ENCODE results near the gene ARFGAP1.

Gene ARFGAP1

DNA sequence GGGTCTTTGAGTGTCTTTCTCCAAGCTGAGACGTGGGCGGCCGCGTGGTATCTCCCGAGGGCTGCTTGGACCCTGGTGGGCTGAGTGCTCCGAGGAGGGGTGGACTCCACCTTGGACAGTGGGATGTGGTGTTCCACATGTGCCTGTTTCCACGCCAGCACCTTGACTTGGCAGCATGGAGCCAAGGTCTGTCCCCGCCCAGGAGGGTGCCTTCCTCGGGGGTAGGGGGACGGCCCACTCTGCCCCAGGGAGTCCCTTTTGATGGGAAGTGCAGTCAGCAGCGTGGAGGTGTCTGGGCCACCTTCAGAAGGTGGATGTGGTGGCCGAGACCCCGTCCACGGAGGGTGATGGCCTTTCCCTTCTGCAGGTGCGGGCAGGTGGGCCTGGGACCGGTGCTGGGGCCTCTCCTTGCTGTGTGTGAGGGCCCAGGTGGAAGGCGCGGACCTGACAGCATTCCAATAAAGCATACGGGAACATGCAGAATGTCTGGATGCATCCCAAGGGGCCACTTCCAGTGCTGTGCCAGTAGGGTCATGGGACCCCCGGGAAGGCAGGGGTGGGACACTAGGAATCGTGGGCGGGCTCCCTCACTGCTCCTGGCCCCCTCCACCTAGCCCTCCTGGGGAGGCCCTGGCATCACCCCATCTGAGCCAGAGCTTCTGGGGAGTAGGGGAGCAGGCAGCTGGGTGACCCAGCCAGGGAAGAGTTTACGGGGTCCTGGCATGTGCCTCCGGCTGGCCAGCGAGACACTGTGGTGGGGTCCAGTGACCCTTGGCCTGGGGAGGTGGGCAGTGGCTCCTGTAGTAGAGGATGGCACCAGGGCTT is 16.9 kb downstream of the ARFGAP1 start:
- intact Hi-C loops (cut with DNase I) = no loop called here
- peak in 4 of 10 donors; percentile 4 to 79 (median 54) for DNase-seq

DNA sequence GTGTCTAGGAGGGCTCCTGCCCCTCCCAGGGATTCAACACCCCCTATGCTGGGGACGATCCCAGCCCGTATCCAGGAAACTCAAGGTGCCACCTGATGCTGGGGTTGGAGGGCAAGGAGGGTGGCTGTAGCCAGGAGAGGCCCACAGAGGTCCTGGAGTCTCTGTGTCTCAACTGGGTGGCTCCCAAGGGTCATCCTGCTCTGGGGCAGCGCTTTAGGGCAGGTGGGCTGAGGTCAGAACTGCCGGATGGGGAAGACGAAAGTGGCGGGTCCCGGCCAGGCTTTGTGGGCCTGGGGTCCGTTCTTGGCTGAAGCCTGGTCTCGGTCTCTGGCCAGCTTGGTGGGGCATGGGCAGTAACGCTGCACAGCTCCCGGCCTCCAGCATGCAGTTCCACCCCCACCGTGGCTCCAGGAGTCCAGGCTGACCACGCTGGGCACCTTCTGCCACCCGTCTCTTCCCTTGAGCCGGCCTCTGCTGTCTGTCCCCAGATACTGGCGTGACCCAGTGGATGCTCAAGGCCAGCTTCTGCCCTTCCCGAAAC is 17.6 kb downstream of the ARFGAP1 start:
- DNase-seq = peak in 3 of 10 donors; percentile 37 to 62 (median 58)
- intact Hi-C loops (cut with DNase I) = no loop called here

DNA sequence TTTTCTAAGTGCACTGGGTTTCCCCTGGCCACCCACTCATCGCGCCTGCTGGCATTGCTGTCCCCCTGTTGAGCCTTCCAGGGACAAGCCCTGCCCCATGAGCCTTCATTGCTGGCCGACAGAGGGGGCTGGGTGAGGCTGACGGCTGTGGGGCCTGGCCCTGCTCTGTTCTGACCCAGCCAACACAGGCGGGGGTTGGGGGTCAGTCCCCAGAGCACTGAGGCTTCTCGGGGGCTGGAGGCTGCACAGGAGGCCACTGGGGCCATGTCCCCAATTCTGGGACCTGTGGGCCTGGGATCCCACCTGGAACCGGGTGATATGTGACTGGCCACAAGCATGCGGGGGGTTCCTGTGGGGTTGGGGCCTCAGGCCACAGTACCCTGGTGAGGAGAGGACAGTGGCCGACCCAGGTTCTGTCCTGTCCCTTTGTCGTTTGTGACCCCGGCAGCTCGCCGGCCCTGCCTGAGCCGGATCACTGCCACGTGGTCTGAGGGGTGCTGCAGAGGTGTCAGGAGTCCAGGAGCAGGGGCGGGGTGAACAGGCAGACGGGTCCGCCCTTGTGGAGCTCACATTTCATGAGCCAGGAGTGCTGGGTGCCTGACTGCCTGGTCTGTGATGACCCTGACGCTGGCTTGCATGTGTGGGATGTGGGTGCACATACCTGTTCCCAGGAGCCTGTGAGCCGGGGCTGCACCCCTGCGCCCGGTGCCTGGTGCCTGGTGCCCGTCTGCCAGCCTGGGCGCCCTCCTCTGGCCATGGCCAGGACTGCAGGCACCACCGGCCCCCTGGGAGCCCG is 18.3 kb downstream of the ARFGAP1 start:
- peak in 5 of 10 donors; percentile 21 to 92 (median 38) for DNase-seq
- intact Hi-C loops (cut with DNase I) = no loop called here

DNA sequence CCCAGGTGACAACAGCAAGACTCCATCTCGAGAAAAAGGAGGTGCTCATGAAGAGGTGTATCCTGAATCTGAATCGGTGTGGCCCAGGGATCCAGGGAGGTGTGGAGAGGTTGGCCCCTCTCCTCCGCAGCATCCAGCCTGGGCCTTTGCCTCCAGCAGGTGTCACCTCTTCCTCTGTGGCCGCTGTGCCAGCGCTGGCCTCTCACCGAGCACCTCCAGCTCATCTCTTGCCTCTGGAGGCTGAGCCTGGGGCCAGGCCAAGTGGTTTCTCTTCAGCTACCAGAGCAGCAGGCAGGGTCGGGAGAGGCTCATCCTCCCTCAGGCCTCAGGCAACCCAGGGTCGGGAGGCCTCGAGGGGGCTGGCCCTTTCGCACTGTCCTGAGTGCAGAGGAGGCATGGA is 19.2 kb downstream of the ARFGAP1 start:
- peak in 3 of 10 donors; percentile 58 to 78 (median 67) for DNase-seq
- intact Hi-C loops (cut with DNase I) = no loop called here

DNA sequence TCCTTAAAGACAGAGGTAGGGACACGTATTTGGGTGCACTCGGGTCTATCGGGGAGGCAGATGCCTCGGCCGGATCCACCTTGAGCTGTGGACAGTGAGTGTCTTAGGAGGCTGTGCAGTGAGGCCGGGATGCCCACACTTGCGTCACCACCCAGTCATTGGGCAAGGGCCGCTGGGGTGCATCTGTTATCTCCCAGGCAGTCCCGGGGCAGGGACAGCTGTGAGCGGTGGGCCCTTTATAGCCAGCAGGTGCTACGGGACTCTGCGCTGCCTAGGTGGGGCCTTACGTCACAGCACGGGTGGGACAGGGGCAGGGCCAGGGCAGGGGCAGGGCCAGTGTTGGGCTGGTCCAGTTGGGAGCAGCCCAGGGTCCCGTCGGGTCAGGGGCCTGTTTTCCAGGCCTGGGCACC is 19.7 kb downstream of the ARFGAP1 start:
- DNase-seq = peak in 3 of 10 donors; percentile 53 to 69 (median 68)
- intact Hi-C loops (cut with DNase I) = no loop called here

DNA sequence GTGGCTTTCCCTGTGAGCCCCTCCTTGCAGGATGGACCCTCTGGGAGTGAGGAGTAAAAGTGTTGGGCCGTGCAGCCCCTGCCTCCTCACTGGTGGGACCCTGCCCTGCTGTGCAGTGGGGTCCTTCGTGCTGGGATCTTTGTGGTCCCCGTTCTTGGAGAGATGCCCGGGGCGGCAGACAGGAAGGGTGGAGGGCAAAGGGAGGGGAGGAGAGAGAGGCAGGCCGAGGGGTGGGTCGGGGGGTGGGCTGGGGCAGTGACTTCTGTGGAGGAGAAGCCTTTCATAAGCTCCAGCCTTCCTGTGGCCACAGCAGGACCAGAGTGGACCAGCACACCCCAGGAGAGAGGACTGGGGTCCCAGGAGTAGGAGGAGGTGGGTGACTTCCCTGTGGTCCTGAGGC is 20.3 kb downstream of the ARFGAP1 start, which contains the start of gene COL20A1:
COL20A1 (plus strand) TSS at position 283 of the 400 bp plus-strand sequence. CDS start 1,922 bp downstream, outside the sequence.
- DNase-seq = peak in 2 of 10 donors; percentile 39 to 40
- intact Hi-C loops (cut with DNase I) = no loop called here

DNA sequence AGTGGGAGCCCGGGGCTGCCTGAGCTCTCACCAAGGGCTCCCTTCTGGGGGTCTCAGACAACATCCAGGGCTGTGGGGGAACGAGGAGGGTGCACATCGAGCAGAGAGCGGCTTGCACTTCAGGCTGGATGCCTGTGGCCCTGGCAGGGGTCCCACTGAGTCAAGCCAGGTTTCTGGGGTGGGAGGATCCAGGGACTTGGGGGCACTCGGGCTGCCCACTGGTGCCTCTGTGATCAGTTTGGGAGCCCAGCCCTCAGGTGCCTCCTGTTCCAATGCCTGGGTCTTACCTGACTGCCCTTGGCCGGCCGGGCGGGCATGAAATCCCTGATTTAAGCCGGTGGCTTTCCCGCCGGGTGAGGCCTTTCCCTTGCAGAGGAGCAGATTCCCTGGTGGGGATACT is 20.8 kb downstream of the ARFGAP1 start:
- intact Hi-C loops (cut with DNase I) = no loop called here
- DNase-seq = peak in 3 of 10 donors; percentile 57 to 78 (median 64)

DNA sequence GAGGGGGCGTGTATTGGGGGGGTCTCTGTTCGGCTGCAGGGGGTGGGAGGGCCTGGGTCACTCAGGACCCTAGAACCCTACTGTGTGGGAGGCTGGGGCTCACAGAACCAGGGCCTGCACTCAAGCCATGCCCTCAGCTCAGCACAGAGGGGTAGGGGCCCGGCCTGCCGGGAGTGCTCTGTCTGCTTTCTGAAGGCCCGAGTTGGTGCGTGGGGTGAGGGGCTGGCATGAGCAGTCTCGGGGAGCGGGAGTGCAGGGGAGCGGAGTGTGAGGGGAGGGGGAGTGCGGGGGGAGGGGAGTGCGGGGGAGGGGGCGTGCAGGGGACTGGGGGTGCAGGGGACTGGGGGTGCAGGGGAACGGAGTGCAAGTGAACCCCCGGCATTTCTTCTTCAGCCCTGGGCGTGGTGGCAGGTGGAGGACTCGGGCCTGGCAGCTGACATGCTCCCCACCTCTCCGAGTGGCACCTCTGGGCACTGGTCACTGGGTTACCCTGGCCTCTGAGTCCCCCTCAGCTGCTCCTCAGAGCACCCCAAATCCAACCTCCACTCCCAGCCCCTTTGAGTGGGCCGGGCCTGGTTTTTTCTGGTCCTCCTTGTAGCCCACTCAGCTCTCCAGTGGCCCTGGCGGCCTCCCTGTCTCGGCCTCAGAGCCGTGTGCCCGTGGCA is 21.4 kb downstream of the ARFGAP1 start:
- intact Hi-C loops (cut with DNase I) = no loop called here
- DNase-seq = peak in 3 of 10 donors; percentile 62 to 73 (median 69)

DNA sequence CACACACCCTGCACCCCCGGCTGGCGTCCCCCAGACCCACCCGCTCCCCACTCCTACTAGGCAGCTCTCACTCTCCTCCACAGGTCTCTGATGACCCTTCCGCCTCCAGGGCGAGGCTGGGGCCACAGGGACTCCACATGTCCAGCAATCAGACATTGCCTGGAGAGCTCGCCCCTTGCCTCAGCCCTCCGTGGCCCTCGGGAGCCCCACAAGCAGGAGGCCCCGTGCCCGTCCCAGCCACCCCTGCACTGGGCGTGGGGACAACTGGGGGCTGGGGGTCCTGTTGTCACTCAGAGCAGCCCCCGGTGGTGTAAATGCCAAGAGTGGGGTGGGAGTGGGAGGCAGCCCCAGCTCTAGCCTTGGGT is 21.9 kb downstream of the ARFGAP1 start:
- intact Hi-C loops (cut with DNase I) = no loop called here
- peak in 3 of 10 donors; percentile 47 to 61 (median 58) for DNase-seq

DNA sequence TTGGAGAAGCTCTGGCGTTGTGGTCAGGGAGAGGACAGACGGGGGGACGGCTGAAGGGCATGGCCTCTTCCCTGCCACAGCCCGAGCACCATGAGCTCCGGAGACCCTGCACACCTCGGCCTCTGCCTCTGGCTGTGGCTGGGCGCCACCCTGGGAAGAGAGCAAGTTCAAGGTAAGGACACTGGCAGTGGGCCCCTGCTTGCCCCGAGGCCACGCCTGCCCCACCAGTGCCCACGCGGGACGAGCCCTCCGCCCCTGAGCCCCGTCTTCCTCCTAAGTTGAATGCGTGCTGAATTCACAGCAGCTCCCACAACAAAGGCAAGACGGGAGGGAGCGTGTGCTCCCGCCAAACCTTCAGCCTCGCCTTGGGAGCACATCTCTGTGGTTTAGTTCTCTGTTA is 22.4 kb downstream of the ARFGAP1 start:
- DNase-seq = peak in 3 of 10 donors; percentile 65 to 80 (median 72)
- intact Hi-C loops (cut with DNase I) = no loop called here

DNA sequence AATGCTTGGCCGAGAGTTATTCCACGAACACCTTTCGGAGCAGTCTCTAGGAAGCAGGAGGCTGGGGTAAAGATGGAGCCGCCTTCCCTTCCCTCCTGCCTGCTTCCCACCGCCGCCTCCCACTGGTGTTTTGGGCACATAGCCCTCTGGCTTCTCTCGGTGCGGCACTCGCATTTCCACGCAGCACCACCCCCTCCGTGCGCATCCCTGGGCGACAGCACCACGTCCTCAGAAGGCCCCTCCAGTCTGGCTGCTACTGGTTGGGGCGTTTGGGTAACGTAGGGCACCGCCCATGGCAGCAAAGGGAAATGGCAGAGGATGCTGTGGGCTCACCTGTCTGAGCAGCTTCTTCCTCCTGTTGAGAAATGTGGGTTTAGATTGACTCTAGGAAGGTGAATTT is 22.8 kb downstream of the ARFGAP1 start:
- peak in 3 of 10 donors; percentile 82 to 90 (median 88) for DNase-seq
- intact Hi-C loops (cut with DNase I) = no loop called here

DNA sequence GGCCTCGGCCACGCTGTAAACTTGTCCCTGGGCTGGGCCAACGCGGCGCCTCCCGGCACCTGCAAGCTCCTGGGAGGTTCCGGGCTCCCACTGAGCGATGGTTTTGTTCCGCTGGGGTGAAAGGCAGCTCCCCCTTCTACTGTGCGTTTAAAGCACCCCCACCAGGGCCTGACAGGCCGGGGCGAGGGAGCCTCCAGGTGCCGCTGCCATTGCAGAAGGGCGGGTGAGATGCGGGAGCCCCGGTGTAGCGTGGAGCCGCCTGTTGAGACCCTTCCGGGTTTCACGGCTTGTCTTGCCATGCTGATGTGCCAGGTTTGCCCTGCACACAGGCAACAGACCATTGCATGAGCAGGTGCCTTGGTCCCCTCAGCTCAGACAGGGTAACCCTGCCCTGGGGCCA is 23.2 kb downstream of the ARFGAP1 start:
- peak in 3 of 10 donors; percentile 65 to 79 (median 79) for DNase-seq
- intact Hi-C loops (cut with DNase I) = no loop called here

DNA sequence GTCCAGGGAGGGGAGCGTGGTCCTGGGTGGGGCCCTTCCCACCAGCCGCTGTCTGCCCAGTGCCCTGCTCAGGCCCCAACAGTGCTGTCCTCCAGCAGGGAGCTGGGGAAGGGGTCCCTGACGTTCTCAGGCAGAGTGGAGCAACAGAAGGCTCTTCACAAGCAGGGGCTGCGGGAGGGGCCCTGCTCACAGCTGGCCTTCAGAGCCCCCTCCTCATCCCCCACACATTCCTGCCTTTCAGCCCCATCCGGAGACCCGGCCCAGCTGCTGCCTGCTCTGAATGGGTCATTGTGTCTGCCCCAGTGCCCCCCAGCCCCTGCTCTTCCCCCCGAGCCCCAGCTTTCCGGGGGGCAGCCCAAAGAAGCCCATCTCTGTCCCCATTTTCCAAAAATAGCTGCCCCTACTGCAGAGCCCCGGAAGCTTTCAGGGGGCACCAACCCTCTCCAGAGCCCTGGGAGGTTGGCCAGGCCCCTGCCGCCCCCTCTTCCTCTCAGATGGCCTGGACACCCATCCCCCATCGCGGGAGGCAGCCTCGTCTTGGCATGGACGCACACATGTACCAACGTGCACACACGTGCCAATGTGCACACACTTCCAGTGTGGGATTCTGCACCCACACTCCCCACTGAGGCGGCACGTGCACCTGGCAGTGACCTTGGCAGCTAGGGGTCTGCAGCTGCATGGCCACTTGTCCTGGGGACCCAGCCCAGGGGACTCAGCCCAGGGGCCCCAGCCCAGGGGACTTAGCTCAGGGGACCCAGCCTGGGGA is 24.1 kb downstream of the ARFGAP1 start:
- intact Hi-C loops (cut with DNase I) = no loop called here

DNA sequence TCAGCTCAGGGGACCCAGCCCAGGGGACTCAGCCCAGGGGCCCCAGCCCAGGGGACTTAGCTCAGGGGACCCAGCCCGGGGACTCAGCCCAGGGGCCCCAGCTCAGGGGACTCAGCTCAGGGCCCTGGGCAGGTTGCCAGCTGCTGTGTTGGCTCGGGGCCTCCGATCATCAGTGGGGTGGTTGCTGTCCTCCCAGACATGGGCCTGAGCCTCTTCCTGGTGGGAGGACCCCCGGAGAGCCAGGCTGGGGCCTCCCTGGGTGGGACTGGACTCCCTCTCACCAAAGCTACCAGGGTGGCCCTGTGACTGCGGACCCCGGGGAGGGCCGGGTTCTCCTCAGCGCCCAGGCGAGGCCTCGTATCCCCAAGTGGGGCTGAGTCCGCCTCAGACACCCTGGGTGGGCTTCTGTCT is 24.8 kb downstream of the ARFGAP1 start:
- DNase-seq = peak in 2 of 10 donors; percentile 61 to 74

More for the DNA sequence above, 24.1 kb downstream of the ARFGAP1 start:
- DNase-seq = peak in 3 of 10 donors; percentile 48 to 77 (median 69)

DNA sequence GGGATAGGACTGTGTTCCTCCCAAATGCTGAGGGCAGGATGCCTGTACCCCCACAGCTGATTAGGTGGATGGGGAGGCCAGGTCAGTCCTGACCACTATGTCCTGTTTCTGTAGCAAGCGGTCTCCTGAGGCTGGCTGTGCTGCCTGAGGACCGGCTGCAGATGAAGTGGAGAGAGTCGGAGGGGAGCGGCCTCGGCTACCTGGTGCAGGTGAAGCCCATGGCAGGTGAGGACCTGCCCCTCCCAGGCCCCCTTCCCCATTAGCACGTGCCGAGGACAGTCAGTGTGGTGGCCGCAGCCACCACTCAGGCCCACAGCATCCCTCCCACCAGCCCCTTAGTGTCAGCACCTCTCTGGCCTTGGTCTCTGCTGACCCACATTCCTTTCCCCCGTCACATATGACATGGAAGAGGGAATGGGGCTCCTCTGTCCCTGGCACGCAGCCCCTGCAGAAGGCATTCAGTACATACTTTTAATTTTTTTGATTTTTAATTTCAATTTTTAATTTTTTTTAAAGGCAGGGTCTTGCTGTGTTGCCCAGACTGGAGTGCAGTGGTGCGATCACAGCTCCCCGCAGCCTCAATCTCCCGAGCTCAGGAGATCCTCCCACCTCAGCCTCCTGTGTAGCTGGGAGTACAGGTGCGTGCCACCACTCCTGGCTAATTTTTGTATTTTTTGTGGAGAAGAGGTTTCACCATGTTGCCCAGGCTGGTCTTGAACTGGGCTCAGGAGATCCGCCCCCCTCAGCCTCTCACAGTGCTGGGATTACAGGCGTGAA is 25.4 kb downstream of the ARFGAP1 start:
- intact Hi-C loops (cut with DNase I) = no loop called here
- peak in 2 of 10 donors; percentile 51 to 75 for DNase-seq

More for the DNA sequence above, 24.8 kb downstream of the ARFGAP1 start:
- intact Hi-C loops (cut with DNase I) = no loop called here

DNA sequence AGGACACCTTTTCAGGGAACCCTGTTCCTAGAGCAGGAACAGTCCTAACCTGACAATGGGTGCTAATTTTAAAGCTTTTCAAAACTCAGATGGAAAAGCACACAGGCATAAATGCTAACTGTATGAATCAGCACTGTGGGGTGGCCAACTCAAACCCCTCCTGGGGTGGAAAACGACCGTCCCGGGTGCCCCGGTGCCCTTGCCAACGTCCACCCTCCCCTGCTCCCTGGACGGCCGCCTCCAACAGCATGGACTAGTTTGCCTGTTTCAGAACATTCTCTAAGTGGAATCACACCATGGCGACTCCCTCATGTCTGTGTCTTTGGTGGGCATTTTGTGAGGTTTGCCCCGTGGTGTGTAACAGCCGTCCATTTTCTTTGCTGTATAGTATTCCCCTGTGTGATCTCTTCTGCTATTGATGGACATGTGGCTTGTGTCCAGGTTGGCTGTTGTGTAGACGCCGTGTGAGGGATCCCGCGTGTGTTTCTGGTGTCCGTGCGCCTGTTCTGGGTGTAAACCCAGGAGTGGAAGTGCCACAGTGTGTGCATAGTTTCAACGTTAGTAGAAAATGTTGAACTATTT is 26.2 kb downstream of the ARFGAP1 start:
- intact Hi-C loops (cut with DNase I) = no loop called here
- peak in 2 of 10 donors; percentile 20 to 39 for DNase-seq

DNA sequence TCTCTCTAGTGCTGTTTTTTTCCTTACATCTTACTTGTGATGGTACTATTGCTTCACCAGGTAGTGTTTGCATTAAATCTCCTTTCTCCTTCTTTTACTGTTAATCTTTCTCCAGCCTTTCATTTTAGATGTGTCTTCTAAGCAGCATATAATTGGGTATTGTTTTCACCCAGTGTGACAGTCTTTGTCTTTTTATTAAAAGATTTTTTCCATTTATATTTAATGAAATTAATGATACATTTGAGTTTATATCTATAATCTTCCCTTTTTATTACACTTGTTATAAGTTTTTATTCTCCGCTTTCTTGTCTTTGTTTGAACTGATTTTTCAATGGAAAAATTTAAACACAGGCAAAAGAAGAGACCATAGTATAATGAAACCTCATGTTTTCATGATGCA is 29.1 kb downstream of the ARFGAP1 start:
- intact Hi-C loops (cut with DNase I) = no loop called here

DNA sequence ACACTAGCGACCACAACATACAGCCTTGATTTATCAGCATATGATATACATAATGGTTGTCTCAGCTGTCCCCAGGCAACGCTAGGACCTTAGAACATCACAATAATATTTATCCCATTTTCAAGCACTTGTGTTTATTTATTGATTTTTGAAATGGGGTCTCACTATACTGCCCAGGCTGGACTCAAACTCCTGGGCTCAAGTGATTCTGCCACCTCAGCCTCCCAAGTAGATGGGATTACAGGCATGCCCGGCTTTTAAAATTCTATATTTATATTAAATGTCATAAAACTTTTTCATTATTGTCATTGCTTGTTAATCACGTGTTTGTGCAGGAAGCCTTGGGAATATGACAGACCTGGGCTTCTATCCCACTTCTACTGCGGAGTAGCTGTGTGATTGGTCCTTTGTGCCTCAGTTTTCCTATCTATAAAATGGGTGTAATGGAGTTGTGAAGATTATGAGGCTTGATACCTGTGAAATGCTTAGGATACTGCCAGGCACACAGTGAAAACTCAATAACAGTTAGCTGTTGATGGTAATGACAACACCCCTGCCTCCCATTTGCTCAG is 30.6 kb downstream of the ARFGAP1 start:
- intact Hi-C loops (cut with DNase I) = no loop called here
- DNase-seq = no peak

More for the DNA sequence above, 29.1 kb downstream of the ARFGAP1 start:
- DNase-seq = no peak

All from posterior cingulate gyrus (tissue), 11 donors.